GM12878 (cell line): ENCODE results near the gene CRKL. TPM values are rescaled to one million over a fixed set of nuclear protein-coding genes. Genes with fewer than 3 reads are reported as not detected.
A peak's percentile ranks its signal among the peaks of the same experiment; 100 is the strongest.

Experiments
- CEBPZ ChIP-seq: fragments of 150-350 bp; IDR thresholded peaks from 2 replicates; pipeline ENCODE4 v1.6.1; 2016; ENCODE audit warnings: low read depth, low read length
- EGR1 ChIP-seq, 2 experiments: IDR thresholded peaks; 1 replicate in 1 of 2; 2 replicates in 1 of 2; pipeline ENCODE4 v1.6.1; 2011 to 2012; ENCODE audit warnings: low read depth in 2 of 2, low read length in 2 of 2, borderline replicate concordance in 1 of 2, mild to moderate bottlenecking in 1 of 2, moderate library complexity in 1 of 2
- FOXM1 ChIP-seq: IDR thresholded peaks from 2 replicates; pipeline ENCODE4 v1.6.1; 2012; ENCODE audit warnings: low read depth, mild to moderate bottlenecking, inconsistent platforms, low read length, moderate library complexity
- HDAC2 ChIP-seq: fragments of 200-600 bp; sonication (generic); IDR thresholded peaks from 2 replicates; pipeline ENCODE4 v1.6.1; 2017
- HDGF ChIP-seq: fragments of 450-650 bp; IDR thresholded peaks from 2 replicates; pipeline ENCODE4 v1.6.1; 2016; ENCODE audit warnings: antibody characterized with exemption
- IRF3 ChIP-seq: fragments of 450-650 bp; IDR thresholded peaks from 2 replicates; pipeline ENCODE4 v1.6.1; 2014; ENCODE audit warnings: mild to moderate bottlenecking
- IRF5 ChIP-seq: fragments of 450-650 bp; IDR thresholded peaks from 2 replicates; pipeline ENCODE4 v1.6.1; 2017; ENCODE audit warnings: borderline replicate concordance
- KLF5 ChIP-seq: fragments of 450-650 bp; IDR thresholded peaks from 2 replicates; pipeline ENCODE4 v1.6.1; 2014; ENCODE audit warnings: mild to moderate bottlenecking; ENCODE audit not compliant: partially characterized antibody
- MAX ChIP-seq: IDR thresholded peaks from 2 replicates; pipeline ENCODE4 v1.6.1; 2012; ENCODE audit warnings: low read depth, low read length, improper control_type of control experiment
- NFXL1 ChIP-seq: fragments of 450-650 bp; IDR thresholded peaks from 2 replicates; pipeline ENCODE4 v1.6.1; 2017; ENCODE audit warnings: antibody characterized with exemption, mild to moderate bottlenecking, borderline replicate concordance
- NFYB ChIP-seq: IDR thresholded peaks from 2 replicates; pipeline ENCODE4 v1.6.1; 2011; ENCODE audit warnings: low read depth, mild to moderate bottlenecking, low read length, improper control_type of control experiment, moderate library complexity; ENCODE audit not compliant: insufficient read depth
- PBX3 ChIP-seq: IDR thresholded peaks from 2 replicates; pipeline ENCODE4 v1.6.1; 2011; ENCODE audit warnings: mild to moderate bottlenecking, low read depth, low read length, moderate library complexity; ENCODE audit not compliant: insufficient replicate concordance
- PKNOX1 ChIP-seq: fragments of 450-650 bp; IDR thresholded peaks from 2 replicates; pipeline ENCODE4 v1.6.1; 2016; ENCODE audit warnings: mild to moderate bottlenecking
- POLR2AphosphoS2 ChIP-seq: IDR thresholded peaks from 2 replicates; pipeline ENCODE4 v1.6.1; 2011; ENCODE audit warnings: low read depth, mild to moderate bottlenecking, low read length, improper control_type of control experiment, moderate library complexity
- RFX5 ChIP-seq: IDR thresholded peaks from 2 replicates; pipeline ENCODE4 v1.6.1; 2011; ENCODE audit warnings: low read depth, low read length, improper control_type of control experiment
- SMC3 ChIP-seq: IDR thresholded peaks from 2 replicates; pipeline ENCODE4 v1.6.1; 2011; ENCODE audit warnings: low read length, improper control_type of control experiment, borderline replicate concordance
- SP1 ChIP-seq: IDR thresholded peaks from one replicate; pipeline ENCODE4 v1.6.1; 2011; ENCODE audit warnings: low read depth, low read length
- SPI1 ChIP-seq: IDR thresholded peaks from 2 replicates; pipeline ENCODE4 v1.6.1; 2011; ENCODE audit warnings: low read depth, mild to moderate bottlenecking, low read length, moderate library complexity, borderline replicate concordance; ENCODE audit not compliant: insufficient read depth
- SREBF1 ChIP-seq: IDR thresholded peaks from 2 replicates; pipeline ENCODE4 v1.6.1; 2012; ENCODE audit warnings: mild to moderate bottlenecking, low read length
- TCF3 ChIP-seq: IDR thresholded peaks from 2 replicates; pipeline ENCODE4 v1.6.1; 2012; ENCODE audit warnings: low read depth, mild to moderate bottlenecking, low read length, borderline replicate concordance; ENCODE audit not compliant: insufficient read depth
- polyA plus RNA-seq, 11 experiments: library from polyadenylated mRNA; depleted of rRNA in 4 of 11; unstranded in 6 of 11; stranded (reverse) in 5 of 11; fragments of >200 nt; fragmentation: Nextera tagmentation in 4 of 11; fragmentation: Illumina TruSeq in 1 of 11; extraction: Ambion mirVana in 4 of 11; extraction: Trizol in 1 of 11; gene quantifications; 1 replicate in 1 of 11; 2 replicates in 10 of 11; pipeline versions ENCODE4 v1.2.1 to v1.2.3, GENCODE V29; 2011 to 2016; ENCODE audit warnings: inconsistent platforms in 2 of 11, missing spikeins in 2 of 11, low read depth in 1 of 11
- total RNA-seq, 4 experiments: library from RNA; depleted of rRNA in 3 of 4; stranded (reverse); fragments of >200 nt in 3 of 4; fragmentation: Illumina TruSeq in 1 of 4; extraction: Trizol in 1 of 4; gene quantifications; 2 replicates each; pipeline versions ENCODE4 v1.2.1 to v1.2.3, GENCODE V29; 2013 to 2021

Gene CRKL
- total and polyA plus RNA-seq, 10 of the 15 experiments (the other 5 are each of a cell fraction or from before 2014, with no cell fraction given), result 12.6 to 61.2 (median 32.7) TPM

- TF ChIP-seq IRF3 (no peak), NFYB (no peak), SPI1 (no peak), NFXL1 (no peak), SREBF1 (no peak), POLR2AphosphoS2 (peak; percentile 89), HDGF (0 out of 2 replicates have a peak, but pooled peaks have one; percentile 72), PBX3 (no peak), IRF5 (peak; percentile 63; the same call in 1 of the 2 replicates), MAX (peak; percentile 89), RFX5 (no peak), KLF5 (no peak), FOXM1 (no peak), EGR1 (IDR thresholded peaks at IDR 0.05; ENCODE audit: borderline replicate concordance in 1 of 2, low read depth in 2 of 2, low read length in 2 of 2) (0 out of 3 replicates have a peak, but pooled peaks of 1 of the 2 experiments have one; percentile 36), SP1 (peak; percentile 19), HDAC2 (no peak), PKNOX1 (peak; percentile 67), TCF3 (no peak; the same call in 1 of the 2 replicates), SMC3 (no peak), CEBPZ (no peak)
Measured at GRCh38 chr22:21001601-21002325, 84.6 kb downstream of the CRKL start, which contains the start of gene THAP7 (continued).
